Mononuclear cell (primary cell): ENCODE data around the gene ZNF385B. TPM values are rescaled to one million over a fixed set of nuclear protein-coding genes. Genes with fewer than 3 reads are reported as not detected.

Experiments
- H3K27me3 ChIP-seq: 2 replicates; pipeline ENCODE4 v1.6.0; 2011; ENCODE audit warnings: low read length, control low read depth; ENCODE audit not compliant: insufficient read depth
- H3K4me1 ChIP-seq: 2 replicates; pipeline ENCODE4 v1.5.1; 2011; ENCODE audit warnings: mild to moderate bottlenecking, low read length, control low read depth; ENCODE audit not compliant: insufficient read depth
- H3K4me3 ChIP-seq: 2 replicates; pipeline ENCODE4 v1.5.1; 2011; ENCODE audit warnings: mild to moderate bottlenecking, low read length, moderate library complexity
- H3K9me3 ChIP-seq: 2 replicates; pipeline ENCODE4 v1.5.1; 2011; ENCODE audit warnings: low read depth, mild to moderate bottlenecking, control low read depth, low read length
- total RNA-seq: library from RNA; depleted of rRNA; stranded (reverse); fragments of >200 nt; gene quantifications from one replicate; pipeline ENCODE4 v1.2.3, GENCODE V29; 2012

The ZNF385B gene
- total RNA-seq, 1 donor, result not detected

- no peak overlapping the region for H3K4me3 ChIP-seq
- H3K9me3 ChIP-seq, result no peaks in the 10 kb centered on the region
- no peaks in the 10 kb centered on the region for H3K27me3 ChIP-seq
- no peaks in the 10 kb centered on the region for H3K4me1 ChIP-seq
Observed at GRCh38 chr2:179555691-179556283, 305.6 kb downstream of the ZNF385B start.

GRCh38 chr2:179554639-179555386 lies 306.6 kb downstream of the ZNF385B start:
- no peaks in the 10 kb centered on the region for H3K4me1 ChIP-seq
- no peaks in the 10 kb centered on the region for H3K9me3 ChIP-seq
- no peak overlapping the region for H3K4me3 ChIP-seq
- H3K27me3 ChIP-seq, result no peaks in the 10 kb centered on the region

DNA sequence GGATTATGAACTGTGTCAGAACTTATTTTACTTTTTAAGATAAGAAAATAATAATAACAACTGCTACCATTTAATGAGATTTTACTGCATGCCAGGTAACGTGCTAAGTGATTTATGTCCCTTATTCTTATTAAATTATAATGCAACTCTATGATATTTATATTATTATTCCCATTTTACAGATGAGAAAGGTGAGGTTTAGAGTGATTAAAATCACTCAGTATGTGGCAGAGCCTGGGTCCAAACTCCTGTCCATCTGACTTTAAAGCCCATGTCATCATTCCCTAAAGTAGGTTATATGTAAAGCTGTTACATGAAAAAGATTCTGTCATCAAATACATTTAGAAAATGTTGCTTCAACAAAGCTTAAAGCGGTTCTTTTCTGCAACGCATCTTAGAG lies 308.0 kb downstream of the ZNF385B start:
- Histone ChIP-seq H3K4me3 (no peak overlapping the region), H3K27me3 (no peaks in the 10 kb centered on the region), H3K4me1 (no peaks in the 10 kb centered on the region), H3K9me3 (no peaks in the 10 kb centered on the region)

- Histone ChIP-seq H3K4me3 (no peak overlapping the region), H3K4me1 (no peaks in the 10 kb centered on the region), H3K9me3 (no peaks in the 10 kb centered on the region), H3K27me3 (no peaks in the 10 kb centered on the region)
Observed at GRCh38 chr2:179551539-179552045, 309.8 kb downstream of the ZNF385B start.

- no peaks in the 10 kb centered on the region for H3K4me1 ChIP-seq
- no peaks in the 10 kb centered on the region for H3K27me3 ChIP-seq
- no peak overlapping the region for H3K4me3 ChIP-seq
- H3K9me3 ChIP-seq, result no peaks in the 10 kb centered on the region
Observed at GRCh38 chr2:179550849-179551248, 310.6 kb downstream of the ZNF385B start.

DNA sequence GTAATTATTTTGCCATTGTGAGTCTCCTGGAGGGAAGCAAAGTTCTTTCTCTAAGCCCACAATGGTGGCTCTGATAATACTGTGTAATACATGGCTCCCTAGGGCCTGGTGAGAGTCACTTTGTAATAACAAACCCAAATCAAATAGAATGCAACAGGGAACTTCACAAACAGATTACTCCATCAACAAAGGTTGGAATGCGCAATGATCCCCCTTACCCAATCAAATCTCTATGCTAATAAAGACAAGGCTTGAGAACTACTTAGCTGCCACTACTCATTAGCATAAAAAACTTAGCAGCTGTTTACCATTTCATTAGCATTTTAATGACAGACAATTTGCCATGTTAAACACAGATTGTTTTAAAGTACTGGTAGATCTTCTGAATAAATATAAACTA lies 311.2 kb downstream of the ZNF385B start:
- H3K4me1 ChIP-seq, result no peaks in the 10 kb centered on the region
- H3K9me3 ChIP-seq, result no peaks in the 10 kb centered on the region
- H3K27me3 ChIP-seq, result no peaks in the 10 kb centered on the region
- H3K4me3 ChIP-seq, result no peak overlapping the region

GRCh38 chr2:179546656-179547055 lies 314.8 kb downstream of the ZNF385B start:
- Histone ChIP-seq H3K27me3 (no peaks in the 10 kb centered on the region), H3K4me3 (no peak overlapping the region), H3K9me3 (no peaks in the 10 kb centered on the region), H3K4me1 (no peaks in the 10 kb centered on the region)

DNA sequence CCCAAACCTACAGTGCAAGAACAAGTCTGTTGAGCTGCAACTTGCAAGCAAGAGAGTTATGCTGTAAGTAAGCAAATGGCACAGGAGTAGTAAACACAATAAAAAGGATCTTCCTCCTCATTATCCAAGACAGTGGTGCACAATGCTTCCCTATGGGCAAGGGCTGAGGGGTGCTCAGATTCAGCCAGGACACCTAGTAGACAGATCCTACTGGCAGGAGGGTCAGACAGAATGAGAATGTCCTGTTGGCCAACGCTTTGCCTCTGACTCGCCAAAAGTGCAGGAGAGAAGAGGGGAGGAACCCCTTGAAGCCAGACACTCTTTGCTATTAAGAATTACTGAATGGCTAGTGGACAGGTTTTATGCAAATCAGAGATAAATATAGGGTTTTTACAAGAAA lies 316.4 kb downstream of the ZNF385B start:
- H3K4me1 ChIP-seq, result no peaks in the 10 kb centered on the region
- H3K4me3 ChIP-seq, result no peak overlapping the region
- no peaks in the 10 kb centered on the region for H3K27me3 ChIP-seq
- no peaks in the 10 kb centered on the region for H3K9me3 ChIP-seq

GRCh38 chr2:179543361-179543901 lies 318.0 kb downstream of the ZNF385B start:
- Histone ChIP-seq H3K4me3 (no peak overlapping the region), H3K9me3 (peaks cover 5% of the 10 kb centered on the region)

GRCh38 chr2:179541586-179541985 lies 319.8 kb downstream of the ZNF385B start:
- Histone ChIP-seq H3K4me1 (no peaks in the 10 kb centered on the region), H3K9me3 (peaks cover 5% of the 10 kb centered on the region), H3K27me3 (no peaks in the 10 kb centered on the region), H3K4me3 (no peak overlapping the region)

More at GRCh38 chr2:179543361-179543901, 318.0 kb downstream of the ZNF385B start:
- Histone ChIP-seq H3K27me3 (no peaks in the 10 kb centered on the region), H3K4me1 (no peaks in the 10 kb centered on the region)

DNA sequence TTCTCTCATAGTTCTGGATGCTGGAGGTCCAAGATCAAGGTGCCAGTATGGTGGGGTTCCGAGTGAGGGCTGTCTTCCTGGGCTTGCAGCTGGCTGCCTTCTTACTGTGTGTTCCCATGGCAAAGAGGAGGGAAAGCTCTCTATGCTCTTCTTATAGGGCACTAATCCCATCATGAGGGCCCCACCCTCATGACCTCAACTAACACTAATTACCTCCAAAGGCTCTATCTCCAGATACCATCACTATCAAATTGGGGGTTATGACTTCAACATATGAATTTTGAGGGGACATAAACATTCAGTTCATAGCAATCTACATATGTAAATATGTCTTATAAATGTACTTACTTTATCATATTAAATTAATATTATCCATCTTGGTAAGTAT lies 322.3 kb downstream of the ZNF385B start:
- Histone ChIP-seq H3K27me3 (no peaks in the 10 kb centered on the region), H3K4me3 (no peak overlapping the region), H3K9me3 (peaks cover 5% of the 10 kb centered on the region), H3K4me1 (no peaks in the 10 kb centered on the region)

- Histone ChIP-seq H3K9me3 (peaks cover 5% of the 10 kb centered on the region), H3K4me1 (no peaks in the 10 kb centered on the region), H3K4me3 (no peak overlapping the region), H3K27me3 (no peaks in the 10 kb centered on the region)
Observed at GRCh38 chr2:179538406-179539123, 322.8 kb downstream of the ZNF385B start.

- H3K27me3 ChIP-seq, result no peaks in the 10 kb centered on the region
- H3K4me3 ChIP-seq, result no peak overlapping the region
- H3K4me1 ChIP-seq, result no peaks in the 10 kb centered on the region
- H3K9me3 ChIP-seq, result peaks cover 5% of the 10 kb centered on the region
Observed at GRCh38 chr2:179536185-179536584, 325.2 kb downstream of the ZNF385B start.

- no peaks in the 10 kb centered on the region for H3K27me3 ChIP-seq
- peaks cover 2% of the 10 kb centered on the region for H3K9me3 ChIP-seq
- no peak overlapping the region for H3K4me3 ChIP-seq
- H3K4me1 ChIP-seq, result no peaks in the 10 kb centered on the region
Observed at GRCh38 chr2:179533875-179534274, 327.5 kb downstream of the ZNF385B start.

GRCh38 chr2:179532863-179533278 lies 328.5 kb downstream of the ZNF385B start:
- Histone ChIP-seq H3K4me3 (no peak overlapping the region), H3K4me1 (no peaks in the 10 kb centered on the region), H3K27me3 (no peaks in the 10 kb centered on the region), H3K9me3 (no peaks in the 10 kb centered on the region)
